NB4 (cell line): ENCODE measurements around the gene MOB3B.

Experiments
- DNase-seq: peaks from one replicate; pipeline ENCODE4 v3.0.0; 2010; ENCODE audit warnings: low read depth
- H3K4me3 ChIP-seq: one replicate; pipeline ENCODE4 v1.5.1; 2011; ENCODE audit warnings: mild to moderate bottlenecking, low read depth, low read length, moderate library complexity
- MYC ChIP-seq: IDR thresholded peaks from 2 replicates; pipeline ENCODE4 v1.6.1; 2011; ENCODE audit warnings: low read depth, low read length
- POLR2A ChIP-seq: IDR thresholded peaks from 2 replicates; pipeline ENCODE4 v1.6.1; 2011; ENCODE audit warnings: mild to moderate bottlenecking; ENCODE audit not compliant: insufficient read length; ENCODE audit errors: extremely low read depth
- TF ChIP-seq, protein P1 (sequence below): IDR thresholded peaks from one replicate; pipeline ENCODE4 v1.5.1; 2012; ENCODE audit warnings: low read depth, low read length
- TF ChIP-seq, protein P2 (sequence below): IDR thresholded peaks from 2 replicates; pipeline ENCODE4 v1.6.1; 2011; ENCODE audit warnings: low read depth, low read length

Gene MOB3B

DNA sequence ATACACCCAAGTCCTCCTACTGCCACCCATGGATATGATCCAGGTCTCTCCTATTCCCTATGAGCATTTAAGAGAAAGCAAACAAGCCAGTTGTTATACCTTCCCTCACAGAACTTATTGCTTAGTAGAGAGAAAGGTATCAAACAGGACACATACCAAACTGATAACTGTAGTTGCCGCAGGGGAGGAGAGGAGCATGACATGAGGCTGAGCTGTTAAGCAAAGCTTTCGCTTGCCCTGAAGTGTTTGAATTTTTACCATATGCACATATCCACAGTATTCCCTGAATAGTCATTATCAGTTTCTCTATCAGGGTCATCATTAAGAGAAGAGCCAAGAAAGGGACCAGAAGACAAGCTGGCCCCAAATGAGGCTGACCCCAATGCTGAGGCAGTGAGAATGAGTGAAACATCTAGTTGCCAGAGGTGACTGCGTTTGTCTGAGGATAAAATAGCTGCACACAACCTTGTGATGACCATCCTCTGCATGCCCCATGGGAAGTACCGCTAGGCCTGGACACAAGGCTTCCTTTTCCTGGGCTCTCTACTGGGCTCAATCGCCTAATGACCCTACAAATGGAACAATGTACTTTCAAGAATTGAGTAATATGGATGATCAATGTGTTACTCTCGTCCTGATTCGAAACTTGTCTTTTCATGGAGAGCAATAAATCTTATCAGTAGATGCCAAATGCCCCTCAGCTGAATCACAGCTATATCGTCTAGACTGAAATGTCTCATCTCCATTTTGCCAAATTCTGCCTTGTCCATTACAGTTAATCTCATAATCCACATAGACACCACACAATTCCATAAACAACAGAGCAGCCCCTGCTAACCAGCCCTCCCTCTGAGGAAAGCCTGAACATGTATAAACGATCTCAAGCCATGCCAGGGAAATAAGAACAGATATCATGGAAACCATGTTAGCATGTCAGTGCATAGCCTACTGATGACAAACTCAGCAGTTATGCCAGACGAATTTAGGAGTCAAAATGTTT, 9.8 kb downstream of the MOB3B start:
- TF ChIP-seq MYC (no peak), POLR2A (no peak)
- TF ChIP-seq, protein P1, sequence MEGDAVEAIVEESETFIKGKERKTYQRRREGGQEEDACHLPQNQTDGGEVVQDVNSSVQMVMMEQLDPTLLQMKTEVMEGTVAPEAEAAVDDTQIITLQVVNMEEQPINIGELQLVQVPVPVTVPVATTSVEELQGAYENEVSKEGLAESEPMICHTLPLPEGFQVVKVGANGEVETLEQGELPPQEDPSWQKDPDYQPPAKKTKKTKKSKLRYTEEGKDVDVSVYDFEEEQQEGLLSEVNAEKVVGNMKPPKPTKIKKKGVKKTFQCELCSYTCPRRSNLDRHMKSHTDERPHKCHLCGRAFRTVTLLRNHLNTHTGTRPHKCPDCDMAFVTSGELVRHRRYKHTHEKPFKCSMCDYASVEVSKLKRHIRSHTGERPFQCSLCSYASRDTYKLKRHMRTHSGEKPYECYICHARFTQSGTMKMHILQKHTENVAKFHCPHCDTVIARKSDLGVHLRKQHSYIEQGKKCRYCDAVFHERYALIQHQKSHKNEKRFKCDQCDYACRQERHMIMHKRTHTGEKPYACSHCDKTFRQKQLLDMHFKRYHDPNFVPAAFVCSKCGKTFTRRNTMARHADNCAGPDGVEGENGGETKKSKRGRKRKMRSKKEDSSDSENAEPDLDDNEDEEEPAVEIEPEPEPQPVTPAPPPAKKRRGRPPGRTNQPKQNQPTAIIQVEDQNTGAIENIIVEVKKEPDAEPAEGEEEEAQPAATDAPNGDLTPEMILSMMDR: no peak
- TF ChIP-seq, protein P2, sequence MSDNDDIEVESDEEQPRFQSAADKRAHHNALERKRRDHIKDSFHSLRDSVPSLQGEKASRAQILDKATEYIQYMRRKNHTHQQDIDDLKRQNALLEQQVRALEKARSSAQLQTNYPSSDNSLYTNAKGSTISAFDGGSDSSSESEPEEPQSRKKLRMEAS: no peak
- no peak overlapping the region for H3K4me3 ChIP-seq
- no peak for DNase-seq

DNA sequence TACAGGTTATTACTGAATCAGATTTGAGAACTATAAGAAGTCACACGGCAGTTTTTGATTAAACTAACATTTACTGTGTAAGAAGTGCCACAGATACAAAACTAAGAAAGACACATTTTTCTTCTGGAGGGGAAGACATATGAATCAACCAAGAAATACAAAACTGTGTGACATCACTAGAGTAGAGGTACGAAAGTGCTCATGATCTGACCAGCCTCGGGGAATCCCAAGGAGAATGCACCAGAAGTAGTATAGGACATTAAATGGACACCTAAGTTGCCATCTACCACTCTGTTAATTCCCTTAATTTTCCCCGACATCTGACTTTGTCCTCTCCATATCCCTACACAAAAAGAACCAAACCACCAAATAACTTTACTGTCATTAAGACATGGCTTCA, 10.8 kb downstream of the MOB3B start:
- no peak overlapping the region for H3K4me3 ChIP-seq
- no peak for TF ChIP-seq POLR2A
- no peak for DNase-seq

DNA sequence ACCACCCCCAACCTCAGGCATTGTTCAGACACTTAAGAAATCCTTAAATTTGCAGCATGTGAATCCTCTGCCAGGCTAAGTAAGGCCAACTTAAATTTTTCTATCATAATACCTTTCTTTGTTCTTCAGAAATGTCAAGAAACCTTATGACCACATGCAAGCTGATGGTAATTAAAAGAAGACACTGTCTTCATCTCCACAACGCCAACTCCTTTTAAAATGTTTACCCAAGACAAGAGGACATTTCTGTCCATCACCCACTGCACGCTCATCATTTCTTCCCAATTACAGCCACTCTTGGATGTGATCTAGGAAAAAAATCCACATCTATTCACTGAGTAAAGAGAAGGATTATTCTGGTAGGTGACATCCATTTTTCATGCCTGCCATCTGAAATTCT, 11.6 kb downstream of the MOB3B start:
- H3K4me3 ChIP-seq: no peak overlapping the region
- no peak for DNase-seq
- TF ChIP-seq, protein P1: no peak
- TF ChIP-seq, protein P2: no peak
- TF ChIP-seq POLR2A (no peak), MYC (no peak)

DNA sequence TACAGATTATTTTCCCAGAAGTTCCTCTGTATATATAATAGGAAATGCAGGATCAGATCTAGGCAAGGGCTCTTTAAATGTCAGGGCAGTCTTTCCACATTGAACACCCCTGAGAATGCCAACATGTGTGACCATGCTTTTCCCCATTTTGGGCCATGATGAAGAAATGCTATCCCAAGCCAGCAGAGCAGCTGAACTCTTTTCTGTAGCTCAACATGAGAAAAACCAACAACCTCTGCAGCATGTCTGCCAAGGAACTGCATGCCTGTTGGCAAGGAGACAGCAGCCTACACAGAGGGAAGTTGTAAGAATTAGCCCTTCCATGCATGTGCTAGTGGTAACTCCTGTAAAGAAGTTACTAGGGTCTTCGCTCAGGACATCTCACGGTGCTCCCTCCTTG, 15.1 kb downstream of the MOB3B start:
- H3K4me3 ChIP-seq: no peak overlapping the region
- TF ChIP-seq MYC: no peak
- TF ChIP-seq, protein P2: no peak
- TF ChIP-seq, protein P1: no peak
- DNase-seq: no peak

DNA sequence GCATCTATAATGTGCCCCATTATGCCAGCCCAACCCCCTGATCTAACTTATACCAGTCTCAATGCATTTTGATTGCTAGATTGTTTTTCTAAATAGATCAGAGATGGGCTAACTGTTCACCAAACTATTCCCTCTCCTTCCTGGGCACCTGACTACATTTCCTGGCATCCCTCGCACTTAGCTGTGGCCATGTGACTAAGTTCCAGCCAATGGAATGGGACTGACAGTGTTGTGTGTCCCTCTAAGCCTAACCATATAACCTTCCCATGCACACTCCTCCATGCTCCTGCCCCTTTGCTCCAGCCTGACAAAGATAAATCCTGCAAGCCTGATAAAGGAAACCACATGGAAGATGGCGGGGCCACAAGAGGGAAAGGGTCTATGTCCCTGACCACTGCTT, 17.8 kb downstream of the MOB3B start:
- TF ChIP-seq, protein P2: no peak
- TF ChIP-seq POLR2A (no peak), MYC (no peak)
- TF ChIP-seq, protein P1: no peak
- H3K4me3 ChIP-seq: no peak overlapping the region
- DNase-seq: no peak

DNA sequence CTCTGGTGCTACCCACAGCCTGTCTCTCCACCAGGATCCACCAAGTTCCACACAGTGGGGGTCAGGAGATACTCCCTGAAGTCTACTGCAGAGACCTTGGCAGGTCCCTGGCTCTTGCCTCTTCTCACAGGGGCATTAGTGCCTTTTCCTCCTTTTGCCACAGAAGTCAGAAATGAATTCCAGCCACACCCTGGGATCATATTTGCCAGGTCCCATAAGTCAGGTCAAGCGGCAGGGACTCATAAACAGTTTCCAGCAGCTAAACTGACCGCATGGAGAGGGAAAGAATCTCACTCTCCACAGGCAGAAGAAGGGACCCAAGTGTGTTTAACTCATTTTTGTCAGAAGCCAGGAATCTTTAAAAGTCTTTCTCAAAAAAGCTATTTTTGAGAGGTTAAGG, 18.8 kb downstream of the MOB3B start:
- no peak for DNase-seq
- TF ChIP-seq, protein P1: no peak
- TF ChIP-seq, protein P2: no peak
- no peak for TF ChIP-seq POLR2A
- TF ChIP-seq MYC: no peak

More for the DNA sequence above, 18.8 kb downstream of the MOB3B start:
- no peak overlapping the region for H3K4me3 ChIP-seq
